A673 (cell line): ENCODE data around the gene CRPPA. TPM values are rescaled to one million over a fixed set of nuclear protein-coding genes. Genes with fewer than 3 reads are reported as not detected.

Source experiments
- BruUV-seq: library from RNA; stranded (reverse); fragments of 400-500 nt; replicated peaks from 2 replicates; lab custom pipeline; 2021; lab: Mats Ljungman, UMichigan
- CTCF ChIA-PET: fragments of 300-600 bp; sonication (Branson Sonifier 250); formaldehyde crosslinking; loops from one replicate; lab custom pipeline; 2022; ENCODE audit warnings: antibody characterized with exemption; lab: Charles Lee
- POLR2A ChIA-PET: fragments of 300-600 bp; sonication (Branson Sonifier 250); formaldehyde crosslinking; loops from one replicate; lab custom pipeline; 2022; ENCODE audit warnings: antibody characterized with exemption; ENCODE audit not compliant: low non-redundant PET; lab: Charles Lee
- DNase-seq: peaks from one replicate; pipeline ENCODE4 v3.0.0-alpha.2; 2015; ENCODE audit warnings: low spot score
- H3K27ac ChIP-seq: fragments of 200-600 bp; sonication (generic); 2 replicates; pipeline ENCODE4 v1.5.1; 2016; ENCODE audit warnings: mixed run types, low read depth, mild to moderate bottlenecking, mixed read lengths, antibody characterized with exemption, low read length; ENCODE audit not compliant: poor library complexity, severe bottlenecking
- H3K27me3 ChIP-seq: fragments of 200-600 bp; sonication (generic); replicated peaks from 2 replicates; pipeline ENCODE4 v1.6.1; 2017; ENCODE audit warnings: mixed run types, low read depth, mild to moderate bottlenecking, mixed read lengths, antibody characterized with exemption, low read length; ENCODE audit not compliant: insufficient read depth, poor library complexity
- H3K36me3 ChIP-seq: fragments of 200-600 bp; sonication (generic); 2 replicates; pipeline ENCODE4 v1.6.1; 2016; ENCODE audit warnings: mixed run types, mild to moderate bottlenecking, mixed read lengths, antibody characterized with exemption, low read length; ENCODE audit not compliant: insufficient read depth, poor library complexity, severe bottlenecking
- H3K4me1 ChIP-seq: fragments of 200-600 bp; sonication (generic); 2 replicates; pipeline ENCODE4 v1.6.1; 2017; ENCODE audit warnings: mixed run types, mild to moderate bottlenecking, mixed read lengths, antibody characterized with exemption, low read length; ENCODE audit not compliant: insufficient read depth, poor library complexity, severe bottlenecking
- H3K4me3 ChIP-seq: fragments of 200-600 bp; sonication (generic); 2 replicates; pipeline ENCODE4 v1.5.1; 2016; ENCODE audit warnings: low read depth, mixed run types, mild to moderate bottlenecking, mixed read lengths, low read length; ENCODE audit not compliant: poor library complexity, severe bottlenecking
- H3K9me3 ChIP-seq: fragments of 200-600 bp; sonication (generic); 2 replicates; pipeline ENCODE4 v1.6.1; 2016; ENCODE audit warnings: mixed run types, low read depth, mild to moderate bottlenecking, mixed read lengths, antibody characterized with exemption, low read length; ENCODE audit not compliant: poor library complexity, severe bottlenecking
- CTCF ChIP-seq: fragments of 300-800, 200-600 bp; sonication (generic); conservative IDR thresholded peaks from 2 replicates; pipeline ENCODE4 v1.5.1; 2017; ENCODE audit warnings: low read depth, mild to moderate bottlenecking, antibody characterized with exemption, low read length, moderate library complexity, mixed read lengths
- EZH2 ChIP-seq: fragments of 200-600 bp; sonication (generic); IDR thresholded peaks from 2 replicates; pipeline ENCODE4 v1.6.1; 2017; ENCODE audit warnings: borderline replicate concordance, low read depth, mild to moderate bottlenecking, mixed read lengths, antibody characterized with exemption, low read length; ENCODE audit not compliant: poor library complexity, severe bottlenecking
- intact Hi-C: fragments of 100-400 bp; cut with micrococcal nuclease; formaldehyde crosslinking; loops from one replicate; pipeline ENCODE4 v1.10.0; 2022; ENCODE audit not compliant: unreplicated experiment
- total RNA-seq: library from RNA; stranded (reverse); gene quantifications from 2 replicates; pipeline ENCODE4 v1.2.3, GENCODE V29; 2021

Gene CRPPA
- total RNA-seq, 1 experiment from 2014 or later, result 0.21 TPM

GRCh38 chr7:16431646-16432424 is 10.5 kb upstream of the CRPPA start:
- TF ChIP-seq EZH2, result no peak
- peak; percentile 50 for TF ChIP-seq CTCF
- intact Hi-C loops, result loop anchor here (2.0 to 10.0 kb wide), 2 partner anchors 133 to 253 kb away; no protein-coding TSS in a partner anchor
- POLR2A ChIA-PET, result no interaction called here

GRCh38 chr7:16430133-16430532 is 8.8 kb upstream of the CRPPA start:
- H3K4me3 ChIP-seq, result no peak overlapping the region
- ChIA-PET POLR2A (no interaction called here), CTCF (no interaction called here)
- no peaks in the 10 kb centered on the region for H3K27me3 ChIP-seq
- H3K27ac ChIP-seq, result no peak overlapping the region
- no peaks in the 10 kb centered on the region for H3K36me3 ChIP-seq
- intact Hi-C loops, result loop anchor here (10.0 kb wide), 1 partner anchor 255 kb away; no protein-coding TSS in a partner anchor
- H3K9me3 ChIP-seq, result no peaks in the 10 kb centered on the region
- no peak for TF ChIP-seq EZH2
- no peak for TF ChIP-seq CTCF
- no peak for DNase-seq
- BruUV-seq, result no TSS peak
- H3K4me1 ChIP-seq, result no peaks in the 10 kb centered on the region

More at GRCh38 chr7:16431646-16432424, 10.5 kb upstream of the CRPPA start:
- H3K27me3 ChIP-seq, result no peaks in the 10 kb centered on the region
- DNase-seq, result peak; percentile 64
- CTCF ChIA-PET, result interaction anchor here (0.7 to 2.2 kb wide), 2 partner anchors 133 kb away, joined by 4 to 13 read pairs; no protein-coding TSS in a partner anchor
- no peaks in the 10 kb centered on the region for H3K4me1 ChIP-seq
- H3K27ac ChIP-seq, result no peak overlapping the region
- H3K36me3 ChIP-seq, result no peaks in the 10 kb centered on the region
- no peak overlapping the region for H3K4me3 ChIP-seq
- BruUV-seq, result no TSS peak
- no peaks in the 10 kb centered on the region for H3K9me3 ChIP-seq

GRCh38 chr7:16428672-16429071 is 7.3 kb upstream of the CRPPA start:
- H3K36me3 ChIP-seq, result no peaks in the 10 kb centered on the region
- TF ChIP-seq EZH2, result no peak
- no peak for TF ChIP-seq CTCF
- BruUV-seq, result no TSS peak
- no peaks in the 10 kb centered on the region for H3K27me3 ChIP-seq
- no peaks in the 10 kb centered on the region for H3K9me3 ChIP-seq
- intact Hi-C loops, result no loop called here
- no peak overlapping the region for H3K27ac ChIP-seq
- ChIA-PET CTCF (no interaction called here), POLR2A (no interaction called here)
- H3K4me3 ChIP-seq, result no peak overlapping the region
- no peaks in the 10 kb centered on the region for H3K4me1 ChIP-seq
- no peak for DNase-seq
